HTR-8/SVneo (cell line): ENCODE measurements around the gene PLCB2.

Source experiments
- DNase-seq: peaks from one replicate; pipeline ENCODE4 v3.0.0; 2011; ENCODE audit warnings: low spot score, mixed read lengths; ENCODE audit not compliant: insufficient read length
- FAIRE-seq: peaks from 2 replicates; lab custom pipeline; 2011; peaks lifted over from hg19 to GRCh38; lab: Jason Lieb, UNC

PLCB2 gene, protein sequence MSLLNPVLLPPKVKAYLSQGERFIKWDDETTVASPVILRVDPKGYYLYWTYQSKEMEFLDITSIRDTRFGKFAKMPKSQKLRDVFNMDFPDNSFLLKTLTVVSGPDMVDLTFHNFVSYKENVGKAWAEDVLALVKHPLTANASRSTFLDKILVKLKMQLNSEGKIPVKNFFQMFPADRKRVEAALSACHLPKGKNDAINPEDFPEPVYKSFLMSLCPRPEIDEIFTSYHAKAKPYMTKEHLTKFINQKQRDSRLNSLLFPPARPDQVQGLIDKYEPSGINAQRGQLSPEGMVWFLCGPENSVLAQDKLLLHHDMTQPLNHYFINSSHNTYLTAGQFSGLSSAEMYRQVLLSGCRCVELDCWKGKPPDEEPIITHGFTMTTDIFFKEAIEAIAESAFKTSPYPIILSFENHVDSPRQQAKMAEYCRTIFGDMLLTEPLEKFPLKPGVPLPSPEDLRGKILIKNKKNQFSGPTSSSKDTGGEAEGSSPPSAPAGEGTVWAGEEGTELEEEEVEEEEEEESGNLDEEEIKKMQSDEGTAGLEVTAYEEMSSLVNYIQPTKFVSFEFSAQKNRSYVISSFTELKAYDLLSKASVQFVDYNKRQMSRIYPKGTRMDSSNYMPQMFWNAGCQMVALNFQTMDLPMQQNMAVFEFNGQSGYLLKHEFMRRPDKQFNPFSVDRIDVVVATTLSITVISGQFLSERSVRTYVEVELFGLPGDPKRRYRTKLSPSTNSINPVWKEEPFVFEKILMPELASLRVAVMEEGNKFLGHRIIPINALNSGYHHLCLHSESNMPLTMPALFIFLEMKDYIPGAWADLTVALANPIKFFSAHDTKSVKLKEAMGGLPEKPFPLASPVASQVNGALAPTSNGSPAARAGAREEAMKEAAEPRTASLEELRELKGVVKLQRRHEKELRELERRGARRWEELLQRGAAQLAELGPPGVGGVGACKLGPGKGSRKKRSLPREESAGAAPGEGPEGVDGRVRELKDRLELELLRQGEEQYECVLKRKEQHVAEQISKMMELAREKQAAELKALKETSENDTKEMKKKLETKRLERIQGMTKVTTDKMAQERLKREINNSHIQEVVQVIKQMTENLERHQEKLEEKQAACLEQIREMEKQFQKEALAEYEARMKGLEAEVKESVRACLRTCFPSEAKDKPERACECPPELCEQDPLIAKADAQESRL

GRCh38 chr15:40307421-40308211, at the start of gene PLCB2:
PLCB2 (minus strand) TSS chr15:40307935; CDS start chr15:40307672, 263 bp downstream.
- no peak for FAIRE-seq
- no peak for DNase-seq

DNA sequence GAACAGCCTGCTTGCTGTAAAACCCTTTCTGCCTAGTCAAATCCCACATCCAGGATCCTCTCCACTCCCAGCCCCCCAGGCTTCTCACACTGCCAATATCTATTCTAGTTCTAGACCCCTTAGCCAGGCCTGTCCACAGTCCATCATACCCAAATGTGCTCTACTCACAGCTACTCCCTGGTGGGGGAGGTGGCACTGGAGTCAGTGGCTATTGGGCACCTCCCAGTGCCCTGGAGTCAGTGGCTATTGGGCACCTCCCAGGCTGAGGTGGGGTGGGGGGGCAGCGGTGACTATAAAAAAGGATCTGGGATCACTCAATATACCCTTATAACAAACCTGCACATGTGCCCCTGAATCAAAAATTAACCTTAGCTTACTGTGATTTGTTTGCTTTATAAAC, 49.5 kb upstream of the PLCB2 start:
- DNase-seq (no peak), FAIRE-seq (no peak)

DNA sequence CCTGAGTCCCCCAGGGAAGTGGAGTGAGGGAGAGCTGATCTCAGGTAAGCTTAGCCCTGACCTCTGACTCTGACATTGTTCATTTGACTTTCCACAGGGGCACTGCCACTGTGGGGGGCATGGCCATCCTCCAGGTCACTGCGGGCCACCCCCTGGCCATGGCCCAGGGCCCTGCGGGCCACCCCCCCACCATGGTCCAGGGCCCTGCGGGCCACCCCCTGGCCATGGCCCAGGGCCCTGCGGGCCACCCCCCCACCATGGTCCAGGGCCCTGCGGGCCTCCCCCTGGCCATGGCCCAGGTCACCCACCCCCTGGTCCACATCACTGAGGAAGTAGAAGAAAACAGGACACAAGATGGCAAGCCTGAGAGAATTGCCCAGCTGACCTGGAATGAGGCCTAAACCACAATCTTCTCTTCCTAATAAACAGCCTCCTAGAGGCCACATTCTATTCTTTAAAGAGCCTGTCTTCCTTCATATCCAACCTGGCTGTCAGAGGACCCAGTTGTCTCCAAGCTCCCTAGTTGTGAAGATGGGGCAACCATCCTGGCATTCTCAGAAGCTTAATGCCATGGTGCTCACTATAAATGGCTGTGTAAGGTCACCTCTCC, 48.3 kb upstream of the PLCB2 start:
- FAIRE-seq (no peak), DNase-seq (no peak)

GRCh38 chr15:40354408-40355171, 46.9 kb upstream of the PLCB2 start:
- peak; percentile 48 for DNase-seq

DNA sequence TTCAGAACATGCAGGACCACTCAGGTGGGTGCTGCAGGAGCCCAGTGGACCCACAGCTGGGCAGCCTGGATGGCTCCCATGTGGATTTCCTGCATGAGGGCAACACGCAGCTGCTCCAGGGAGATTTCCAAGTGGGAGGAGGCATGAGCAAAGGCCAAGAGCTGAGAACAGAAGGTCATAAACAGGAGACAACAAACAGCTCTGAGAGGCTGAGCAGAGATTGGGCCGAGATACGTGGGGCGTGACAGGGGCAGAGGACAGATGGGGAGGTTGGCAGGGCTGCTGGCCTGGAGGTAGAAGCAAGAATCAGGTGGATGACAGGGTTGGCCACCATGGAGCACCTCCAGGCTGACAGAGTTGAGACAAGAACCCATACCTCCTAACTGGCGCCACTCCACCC, 46.0 kb upstream of the PLCB2 start:
- DNase-seq = no peak
- peak; percentile 36 for FAIRE-seq

More at GRCh38 chr15:40354408-40355171, 46.9 kb upstream of the PLCB2 start:
- FAIRE-seq = peak; percentile 79

GRCh38 chr15:40352281-40352901, 44.7 kb upstream of the PLCB2 start:
- FAIRE-seq = no peak
- no peak for DNase-seq

- FAIRE-seq = no peak
- DNase-seq = no peak
Observed at GRCh38 chr15:40349163-40349562, 41.4 kb upstream of the PLCB2 start.

DNA sequence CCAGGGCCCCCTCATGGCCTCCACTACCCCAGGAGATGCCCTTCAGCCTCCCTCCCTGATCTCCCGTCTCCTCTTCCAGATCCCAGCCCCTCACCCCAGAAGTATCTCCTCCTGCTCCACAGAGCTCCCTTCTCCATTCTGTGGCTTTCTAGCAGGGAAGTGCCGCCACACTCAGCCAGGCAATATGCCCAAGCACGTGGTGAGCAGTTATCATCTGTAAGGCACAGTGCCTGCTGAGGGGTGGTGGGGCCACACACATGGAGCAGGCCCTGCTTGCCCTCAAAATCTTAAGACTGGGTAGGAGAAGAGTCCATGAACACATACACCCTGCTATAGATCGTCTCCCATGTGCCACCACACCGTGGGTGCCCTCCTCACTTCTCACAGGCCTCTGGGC, 40.7 kb upstream of the PLCB2 start:
- DNase-seq = no peak
- no peak for FAIRE-seq

DNA sequence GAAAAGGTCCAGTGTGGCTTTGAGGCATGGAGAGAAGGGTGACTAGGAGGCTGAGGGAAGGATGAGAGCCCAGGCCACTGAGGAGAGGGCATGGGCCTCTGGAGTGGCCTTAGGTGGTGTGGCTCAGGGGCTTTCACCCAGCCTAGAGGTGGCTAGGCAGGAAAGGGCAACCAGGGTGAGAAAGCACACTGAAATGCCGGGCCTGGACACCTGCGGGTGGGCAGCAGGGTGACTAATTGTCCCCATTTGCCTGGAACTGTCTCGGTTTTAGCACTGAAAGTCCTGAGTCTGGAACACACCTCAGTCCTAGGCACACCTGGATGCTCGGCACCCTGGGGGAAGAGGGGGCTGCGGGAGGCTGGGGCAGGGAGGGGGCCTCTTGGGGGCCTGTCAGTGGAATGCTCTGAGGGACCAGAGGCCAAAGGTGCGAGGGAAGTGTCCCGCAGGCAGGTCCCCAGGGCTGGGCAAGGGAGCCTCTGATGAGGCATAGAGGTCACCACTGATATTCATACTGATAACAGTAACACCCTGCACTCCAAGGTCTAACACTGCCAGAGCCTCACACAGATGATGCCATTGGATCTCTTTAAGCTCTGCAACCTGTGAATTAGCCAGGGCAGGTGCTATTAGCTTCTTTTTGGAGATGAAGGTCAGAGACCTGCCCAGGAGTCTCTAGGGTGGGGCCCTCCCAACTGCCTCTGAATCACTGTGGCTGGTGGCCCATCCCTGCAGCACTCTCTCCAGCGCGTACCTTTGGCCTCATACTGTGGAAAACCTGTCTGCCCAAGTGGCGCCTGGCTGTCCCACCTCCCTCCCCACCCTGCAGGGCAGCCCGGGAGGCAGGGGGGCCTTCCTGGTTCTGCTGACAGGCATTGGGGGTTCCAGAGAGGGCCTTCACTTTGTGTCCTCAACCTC, 40.1 kb upstream of the PLCB2 start:
- FAIRE-seq (no peak), DNase-seq (no peak)

GRCh38 chr15:40346579-40347558, 39.1 kb upstream of the PLCB2 start:
- no peak for FAIRE-seq
- DNase-seq = no peak

GRCh38 chr15:40345867-40346578, 38.3 kb upstream of the PLCB2 start:
- FAIRE-seq = no peak
- DNase-seq = no peak

GRCh38 chr15:40345225-40345866, 37.6 kb upstream of the PLCB2 start:
- no peak for FAIRE-seq

DNA sequence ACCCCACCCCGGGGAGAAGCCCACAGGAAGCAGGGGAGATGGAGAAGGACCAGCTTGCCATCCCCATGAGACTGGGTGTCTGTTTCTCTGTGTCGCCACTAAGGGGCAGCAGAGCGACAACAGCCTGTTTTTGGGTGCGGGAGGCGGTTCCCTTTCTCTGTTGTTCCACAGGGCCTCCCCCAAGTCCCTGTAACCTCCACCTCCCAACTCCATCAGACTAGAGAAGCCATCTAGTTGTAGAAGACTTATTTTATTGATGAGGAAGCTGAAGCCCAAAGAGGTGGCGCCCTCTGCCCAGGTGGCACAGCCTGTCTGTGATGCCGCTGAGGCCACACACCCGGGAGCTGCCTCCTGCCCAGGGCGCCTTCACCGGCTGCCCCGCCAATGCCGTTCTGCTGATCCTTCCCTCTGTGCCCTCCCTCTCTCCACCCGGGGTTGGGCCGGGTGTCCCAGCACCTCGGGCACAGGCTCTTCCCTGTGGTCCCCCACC, 36.9 kb upstream of the PLCB2 start:
- FAIRE-seq (peak; percentile 85), DNase-seq (peak; percentile 81)

More at GRCh38 chr15:40345225-40345866, 37.6 kb upstream of the PLCB2 start:
- DNase-seq = no peak

DNA sequence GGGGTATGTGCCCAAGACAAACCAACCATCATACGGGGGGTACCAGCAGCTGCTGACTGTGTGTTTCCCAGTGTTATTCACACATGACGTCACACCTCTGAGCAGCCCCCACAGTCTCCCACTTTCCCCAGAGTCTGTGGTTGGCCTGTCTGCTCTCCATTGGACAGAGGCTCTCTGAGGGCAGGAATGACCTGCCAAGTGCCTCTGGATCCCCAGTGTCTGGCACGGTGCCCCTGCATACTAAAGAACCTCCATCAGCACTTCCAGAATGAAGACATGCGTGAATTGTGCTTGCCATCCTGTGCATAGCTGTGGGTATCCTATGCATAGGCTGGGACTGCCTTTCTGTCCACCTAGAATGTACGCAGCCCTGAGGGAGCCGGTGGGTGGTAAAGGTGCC, 36.5 kb upstream of the PLCB2 start:
- no peak for FAIRE-seq

DNA sequence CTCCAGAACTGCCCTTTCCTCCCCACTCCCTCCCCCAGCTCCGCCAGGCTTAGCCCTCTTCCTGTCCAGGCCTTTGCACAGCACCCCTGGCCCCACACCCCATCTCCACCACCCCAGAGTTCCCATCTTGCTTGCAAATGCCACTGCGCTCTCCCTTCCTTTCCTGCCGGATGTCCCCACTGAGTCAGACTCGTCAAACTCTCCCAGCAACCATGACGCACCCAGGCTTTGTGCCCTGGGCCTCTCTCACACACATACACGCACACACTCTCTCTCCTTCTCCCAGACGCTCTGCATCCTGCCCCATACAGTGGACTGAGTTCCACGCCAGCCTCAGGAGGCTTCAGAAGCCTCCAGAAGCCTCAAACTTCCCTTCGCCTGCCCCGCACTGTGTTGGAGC, 35.8 kb upstream of the PLCB2 start:
- FAIRE-seq (peak; percentile 88), DNase-seq (peak; percentile 63)

More for the DNA sequence above, 36.5 kb upstream of the PLCB2 start:
- no peak for DNase-seq
